SK-MEL-5 (cell line): ENCODE results near the gene BCKDHA. TPM values are rescaled to one million over a fixed set of nuclear protein-coding genes. Genes with fewer than 3 reads are reported as not detected.

Experiments
- DNase-seq: peaks from one replicate; pipeline ENCODE4 v3.0.0-alpha.2; 2016; ENCODE audit warnings: low read depth, low spot score
- in situ Hi-C: cut with HindIII; loops from 2 replicates; pipeline ENCODE4 v1.10.0; 2016; ENCODE audit warnings: low sequenced_read_pairs, high pct_unique_total_duplicates, low pct_unique_long_range_greater_than_20kb
- polyA plus RNA-seq, 2 experiments: library from polyadenylated mRNA; depleted of rRNA; stranded (reverse); fragments of >200 nt; gene quantifications; 2 replicates each; pipeline ENCODE4 v1.2.3, GENCODE V29; 2015
- total RNA-seq: library from RNA; depleted of rRNA; stranded (reverse); fragments of >200 nt; shearing (Covaris generic); gene quantifications from 2 replicates; pipeline ENCODE4 v1.2.3, GENCODE V29; 2014; rRNA removed

Gene BCKDHA
- total RNA-seq = 45.3 and 52.0 TPM in 2 replicates
- 36.0 and 38.2 TPM in 2 replicates for polyA plus RNA-seq (2015; cell fraction: cytosol; rRNA removed)
- 25.7 and 30.2 TPM in 2 replicates for polyA plus RNA-seq (2015; cell fraction: nucleus; rRNA removed)

GRCh38 chr19:41397086-41398049 lies at the start of gene BCKDHA, which contains the start of gene EXOSC5:
Gene BCKDHA, plus strand, starts transcription at chr19:41397818. Its CDS starts 10 bp downstream, at chr19:41397828.
Gene EXOSC5, minus strand, starts transcription at chr19:41397359. Its CDS starts 31 bp downstream, at chr19:41397328.
- in situ Hi-C loops = no loop called here
- DNase-seq = peak; percentile 99

GRCh38 chr19:41350735-41351338 lies 46.8 kb upstream of the BCKDHA start:
- in situ Hi-C loops = no loop called here

GRCh38 chr19:41351339-41352245 lies 46.0 kb upstream of the BCKDHA start:
- no peak for DNase-seq
- in situ Hi-C loops = no loop called here

More at GRCh38 chr19:41350735-41351338, 46.8 kb upstream of the BCKDHA start:
- DNase-seq = no peak

- no peak for DNase-seq
- in situ Hi-C loops = no loop called here
Measured at GRCh38 chr19:41352279-41352608, 45.4 kb upstream of the BCKDHA start.

- DNase-seq = peak; percentile 22
- in situ Hi-C loops = no loop called here
Measured at GRCh38 chr19:41352609-41353465, 44.8 kb upstream of the BCKDHA start.

GRCh38 chr19:41353466-41354342 lies 43.9 kb upstream of the BCKDHA start, which contains the start of gene TGFB1:
Gene TGFB1, minus strand, starts transcription at chr19:41353922. Its CDS starts 878 bp downstream, at chr19:41353044.
- peak; percentile 66 for DNase-seq
- in situ Hi-C loops = no loop called here

GRCh38 chr19:41354343-41354953 lies 43.2 kb upstream of the BCKDHA start:
- DNase-seq = no peak
- in situ Hi-C loops = no loop called here

GRCh38 chr19:41355035-41355434 lies 42.6 kb upstream of the BCKDHA start:
- in situ Hi-C loops = no loop called here
- no peak for DNase-seq

GRCh38 chr19:41355802-41356201 lies 41.8 kb upstream of the BCKDHA start:
- in situ Hi-C loops = no loop called here
- DNase-seq = no peak

GRCh38 chr19:41356984-41357739 lies 40.5 kb upstream of the BCKDHA start:
- in situ Hi-C loops = no loop called here
- DNase-seq = no peak

- DNase-seq = no peak
- in situ Hi-C loops = no loop called here
Measured at GRCh38 chr19:41357746-41358145, 39.9 kb upstream of the BCKDHA start.

- no peak for DNase-seq
- in situ Hi-C loops = no loop called here
Measured at GRCh38 chr19:41359741-41360140, 37.9 kb upstream of the BCKDHA start.

GRCh38 chr19:41362143-41362847 lies 35.3 kb upstream of the BCKDHA start:
- no peak for DNase-seq
- in situ Hi-C loops = no loop called here

GRCh38 chr19:41363371-41363752 lies 34.3 kb upstream of the BCKDHA start:
- no peak for DNase-seq
- in situ Hi-C loops = no loop called here
